BJ (cell line): ENCODE results near the gene POU2AF2. TPM values are rescaled to one million over a fixed set of nuclear protein-coding genes. Genes with fewer than 3 reads are reported as not detected.
"Not testable (repeated sequence)": the region's sequence is repeated elsewhere in the genome, so short reads cannot be mapped to it uniquely, and the experiment has no call there.

Experiments used
- CTCF ChIA-PET: fragments of 350-600 bp; formaldehyde crosslinking; extraction: SDS; loops from one replicate; lab custom pipeline; 2021; ENCODE audit warnings: antibody characterized with exemption, inconsistent platforms; lab: Yijun Ruan, JAX
- POLR2A ChIA-PET: fragments of 300-600 bp; sonication (Branson Sonifier 250); formaldehyde crosslinking; extraction: SDS; loops from one replicate; lab custom pipeline; 2021; ENCODE audit warnings: antibody characterized with exemption; lab: Charles Lee
- DNase-seq: peaks from one replicate; pipeline ENCODE4 v3.0.0-alpha.2; 2011; ENCODE audit warnings: low read depth
- H3K27me3 ChIP-seq: 2 replicates; pipeline ENCODE4 v1.6.0; 2011; ENCODE audit warnings: low read length; ENCODE audit not compliant: control insufficient read depth, insufficient read depth
- H3K36me3 ChIP-seq: 2 replicates; pipeline ENCODE4 v1.5.1; 2011; ENCODE audit warnings: low read length; ENCODE audit not compliant: control insufficient read depth, insufficient read depth
- H3K4me3 ChIP-seq: 2 replicates; pipeline ENCODE4 v1.5.1; 2011; ENCODE audit warnings: low read depth, mild to moderate bottlenecking, control low read depth, low read length
- CTCF ChIP-seq: IDR thresholded peaks from 2 replicates; pipeline ENCODE4 v1.5.1; 2011; ENCODE audit warnings: low read depth, mild to moderate bottlenecking, control low read depth, inconsistent platforms, low read length, moderate library complexity; ENCODE audit not compliant: insufficient read depth
- polyA plus RNA-seq: library from polyadenylated mRNA; depleted of rRNA; stranded (reverse); fragments of >200 nt; gene quantifications from 2 replicates; pipeline ENCODE4 v1.2.3, GENCODE V29; 2011

POU2AF2 gene
- polyA plus RNA-seq, 1 experiment: not detected

DNA sequence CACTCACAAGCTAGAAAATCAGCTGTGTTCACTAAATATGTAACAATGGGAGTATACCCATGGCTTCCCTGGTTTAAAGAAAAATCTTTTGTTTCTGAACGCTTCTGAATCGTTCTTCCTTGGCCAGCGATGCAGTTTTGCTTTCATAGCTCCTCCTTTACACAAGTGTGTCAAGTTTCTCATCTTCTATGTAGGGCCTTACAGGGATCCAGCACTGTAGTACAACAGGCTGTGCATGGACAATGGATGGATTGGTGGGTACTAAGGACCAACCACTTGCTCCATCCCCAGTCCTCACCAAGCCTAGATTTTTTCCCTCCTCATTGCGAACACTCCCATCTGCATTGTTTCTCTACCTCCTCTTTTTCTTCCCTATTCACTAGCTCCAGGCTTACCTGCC, 24.3 kb upstream of the POU2AF2 start:
- H3K4me3 ChIP-seq: no peak overlapping the region
- H3K36me3 ChIP-seq: no peaks in the 10 kb centered on the region
- H3K27me3 ChIP-seq: no peaks in the 10 kb centered on the region
- no peak for DNase-seq
- no peak for TF ChIP-seq CTCF
- CTCF ChIA-PET: interaction anchor here (0.6 to 4.7 kb wide), 5 partner anchors 8 to 761 kb away, joined by 3 to 23 read pairs (median 3); no protein-coding TSS in a partner anchor
- POLR2A ChIA-PET: no interaction called here

DNA sequence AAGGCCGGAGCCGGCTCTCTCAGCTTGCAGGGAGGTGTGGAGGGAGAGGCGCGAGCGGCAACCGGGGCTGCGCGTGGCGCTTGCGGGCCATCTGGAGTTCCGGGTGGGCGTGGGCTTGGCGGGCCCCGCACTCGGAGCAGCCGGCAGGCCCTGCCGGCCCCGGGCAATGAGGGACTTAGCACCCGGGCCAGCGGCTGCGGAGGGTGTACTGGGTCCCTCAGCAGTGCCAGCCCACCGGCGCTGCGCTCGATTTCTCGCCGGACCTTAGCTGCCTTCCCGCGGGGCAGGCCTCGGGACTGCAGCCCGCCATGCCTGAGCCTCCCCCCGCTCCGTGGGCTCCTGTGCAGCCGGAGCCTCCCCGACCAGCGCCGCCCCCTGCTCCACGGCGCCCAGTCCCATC, 23.6 kb upstream of the POU2AF2 start:
- H3K36me3 ChIP-seq, POLR2A ChIA-PET, DNase-seq, H3K27me3 ChIP-seq, H3K4me3 ChIP-seq: not testable (repeated sequence)
- CTCF ChIA-PET: interaction anchor here (4.7 kb wide), 1 partner anchor 8 kb away, joined by 23 read pairs; no protein-coding TSS in a partner anchor

DNA sequence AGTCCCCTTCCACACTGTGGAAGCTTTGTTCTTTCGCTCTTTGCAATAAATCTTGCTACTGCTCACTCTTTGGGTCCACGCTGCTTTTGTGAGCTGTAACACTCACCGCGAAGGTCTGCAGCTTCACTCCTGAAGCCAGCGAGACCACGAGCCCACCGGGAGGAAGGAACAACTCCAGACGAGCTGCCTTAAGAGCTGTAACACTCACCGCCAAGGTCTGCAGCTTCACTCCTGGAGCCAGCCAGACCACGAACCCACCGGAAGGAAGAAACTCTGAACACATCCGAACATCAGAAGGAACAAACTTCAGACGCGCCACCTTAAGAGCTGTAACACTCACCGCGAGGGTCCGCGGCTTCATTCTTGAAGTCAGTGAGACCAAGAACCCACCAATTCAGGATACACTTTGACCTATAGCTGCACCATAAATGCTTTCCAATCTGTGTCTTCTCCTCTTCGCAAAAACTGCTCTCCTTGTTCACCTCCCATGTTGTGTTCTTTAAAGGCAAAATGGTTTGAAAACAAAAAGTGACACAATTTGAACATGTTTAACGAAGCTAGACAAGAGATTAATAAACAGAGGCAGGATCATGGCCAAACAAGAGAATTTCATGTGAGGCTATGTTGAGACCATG, 22.6 kb upstream of the POU2AF2 start:
- CTCF ChIA-PET, H3K27me3 ChIP-seq, H3K4me3 ChIP-seq, H3K36me3 ChIP-seq, DNase-seq, POLR2A ChIA-PET: not testable (repeated sequence)

GRCh38 chr11:111225881-111226280, 19.6 kb upstream of the POU2AF2 start:
- no peak for TF ChIP-seq CTCF
- H3K36me3 ChIP-seq: no peaks in the 10 kb centered on the region
- POLR2A ChIA-PET: no interaction called here
- H3K4me3 ChIP-seq: no peak overlapping the region
- no peaks in the 10 kb centered on the region for H3K27me3 ChIP-seq
- no peak for DNase-seq
- CTCF ChIA-PET: no interaction called here

DNA sequence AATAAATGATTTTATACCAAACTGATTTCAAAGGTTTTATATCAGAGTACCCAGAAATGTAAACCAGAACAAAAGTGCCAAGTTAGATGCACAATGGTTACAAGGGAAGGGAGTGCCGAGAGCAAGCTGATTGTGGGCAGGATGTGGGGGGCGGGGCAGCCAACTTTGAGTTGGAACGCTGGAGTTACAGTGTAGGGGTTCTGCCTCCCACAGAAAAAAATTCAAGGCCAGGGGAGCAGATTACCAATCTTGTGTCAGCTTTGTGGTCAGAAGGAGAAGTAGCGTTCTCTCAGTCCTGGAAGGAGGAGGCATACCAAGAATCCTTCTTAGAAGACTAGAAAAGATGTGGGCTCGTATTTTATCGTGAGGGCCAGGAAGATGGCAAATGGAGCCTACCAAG, 15.9 kb upstream of the POU2AF2 start:
- Histone ChIP-seq H3K4me3 (no peak overlapping the region), H3K36me3 (no peaks in the 10 kb centered on the region), H3K27me3 (no peaks in the 10 kb centered on the region)
- POLR2A ChIA-PET: no interaction called here
- DNase-seq: no peak
- no peak for TF ChIP-seq CTCF
- CTCF ChIA-PET: interaction anchor here (1.0 to 3.5 kb wide), 5 partner anchors 10 to 804 kb away, joined by 3 to 33 read pairs (median 4); no protein-coding TSS in a partner anchor

GRCh38 chr11:111230122-111230465, 15.4 kb upstream of the POU2AF2 start:
- ChIA-PET CTCF (interaction anchor here (0.6 to 3.5 kb wide), 19 partner anchors 9 to 805 kb away, joined by 3 to 33 read pairs (median 3); partner anchors contain the start of gene ARHGAP20), POLR2A (interaction anchor here (0.7 kb wide), 1 partner anchor 375 kb away, joined by 4 read pairs; no protein-coding TSS in a partner anchor)
- Histone ChIP-seq H3K4me3 (no peak overlapping the region), H3K36me3 (no peaks in the 10 kb centered on the region), H3K27me3 (no peaks in the 10 kb centered on the region)
- DNase-seq: no peak
- no peak for TF ChIP-seq CTCF
